GM18861 (cell line): ENCODE data around the gene GULP1.

Experiments used
- ATAC-seq: cut with Tn5 transposase; IDR thresholded peaks from one replicate; pipeline ENCODE4 v1.9.1; 2021; ENCODE audit not compliant: unreplicated experiment

GULP1 gene

GRCh38 chr2:188322569-188323551, 31.2 kb downstream of the GULP1 start:
- ATAC-seq, result no peak

- no peak for ATAC-seq
These were observed 32.4 kb downstream of the GULP1 start for GRCh38 chr2:188324067-188324466.

GRCh38 chr2:188326290-188326668, 34.6 kb downstream of the GULP1 start:
- no peak for ATAC-seq

GRCh38 chr2:188326669-188327301, 35.1 kb downstream of the GULP1 start:
- ATAC-seq, result no peak

GRCh38 chr2:188327518-188328213, 36.0 kb downstream of the GULP1 start:
- ATAC-seq, result no peak

GRCh38 chr2:188328419-188328818, 36.7 kb downstream of the GULP1 start:
- no peak for ATAC-seq

- ATAC-seq, result no peak
These were observed 38.8 kb downstream of the GULP1 start for GRCh38 chr2:188330316-188331053.

- ATAC-seq, result no peak
These were observed 40.9 kb downstream of the GULP1 start for GRCh38 chr2:188332619-188333018.

GRCh38 chr2:188333751-188334524, 42.3 kb downstream of the GULP1 start:
- ATAC-seq, result no peak

GRCh38 chr2:188338463-188338862, 46.8 kb downstream of the GULP1 start:
- no peak for ATAC-seq

- ATAC-seq, result no peak
These were observed 48.6 kb downstream of the GULP1 start for GRCh38 chr2:188340257-188340656.

- no peak for ATAC-seq
These were observed 53.3 kb downstream of the GULP1 start for GRCh38 chr2:188345020-188345419.

- no peak for ATAC-seq
These were observed 53.8 kb downstream of the GULP1 start for GRCh38 chr2:188345426-188345825.

GRCh38 chr2:188345831-188346458, 54.3 kb downstream of the GULP1 start:
- no peak for ATAC-seq

- ATAC-seq, result no peak
These were observed 57.3 kb downstream of the GULP1 start for GRCh38 chr2:188349019-188349418.

- ATAC-seq, result no peak
These were observed 61.6 kb downstream of the GULP1 start for GRCh38 chr2:188353282-188353681.

GRCh38 chr2:188360485-188361263, 69.0 kb downstream of the GULP1 start:
- ATAC-seq, result no peak

GRCh38 chr2:188364033-188364630, 72.5 kb downstream of the GULP1 start:
- no peak for ATAC-seq
